ENCODE results near the gene NPLOC4. TPM values are rescaled to one million over a fixed set of nuclear protein-coding genes. Genes with fewer than 3 reads are reported as not detected.

NPLOC4 gene
- total and polyA plus RNA-seq, 8 donors, result 50.5 to 122 (median 56.5) TPM

DNA sequence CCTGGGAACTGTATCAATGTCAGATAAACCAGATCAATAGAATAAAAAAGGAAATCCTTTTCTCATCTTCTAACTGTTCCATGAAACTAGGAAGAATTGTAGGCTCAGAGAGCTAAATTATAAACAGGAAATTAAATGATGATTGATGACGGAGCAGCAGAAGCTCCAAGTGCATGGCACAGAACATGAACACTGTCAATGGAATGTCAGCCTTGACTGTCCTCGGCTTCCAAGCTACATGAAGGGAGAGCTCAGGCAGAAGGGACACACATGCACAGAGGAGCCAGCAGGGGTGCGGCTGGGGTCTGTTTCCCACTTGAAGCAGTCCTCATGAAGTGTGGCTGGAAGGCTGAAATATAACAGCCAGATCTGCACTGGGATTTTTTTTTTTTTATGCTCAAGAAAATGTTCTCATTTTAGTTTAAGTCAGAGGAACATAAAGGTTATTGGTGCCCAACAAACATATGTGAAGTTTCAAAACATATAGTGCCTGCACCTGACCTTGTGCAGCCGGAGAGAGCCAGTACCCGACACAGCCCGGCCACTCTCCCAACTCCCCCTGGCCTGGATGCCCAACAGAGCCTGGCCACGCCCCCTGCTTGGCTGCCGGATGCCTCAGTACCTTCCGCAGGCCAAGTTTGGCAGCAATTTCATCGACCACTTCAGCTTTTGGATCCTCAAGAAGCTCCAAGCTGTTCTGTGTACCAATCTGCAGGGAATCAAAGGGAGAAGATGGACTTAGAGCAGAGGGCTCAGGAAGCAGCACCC is 37.0 kb downstream of the NPLOC4 start:
- Histone ChIP-seq H3K27me3 (no peaks in the 10 kb centered on the region), H3K9me3 (no peaks in the 10 kb centered on the region), H3K4me3 (no peak overlapping the region), H3K27ac (no peak overlapping the region), H3K36me3 (peaks cover 0 to 95% of the 10 kb centered on the region in 2 donors), H3K4me1 (peaks cover 0 to 13% of the 10 kb centered on the region in 2 donors)
- DNase-seq (no peak), ATAC-seq (no peak)
- TF ChIP-seq, protein P1, sequence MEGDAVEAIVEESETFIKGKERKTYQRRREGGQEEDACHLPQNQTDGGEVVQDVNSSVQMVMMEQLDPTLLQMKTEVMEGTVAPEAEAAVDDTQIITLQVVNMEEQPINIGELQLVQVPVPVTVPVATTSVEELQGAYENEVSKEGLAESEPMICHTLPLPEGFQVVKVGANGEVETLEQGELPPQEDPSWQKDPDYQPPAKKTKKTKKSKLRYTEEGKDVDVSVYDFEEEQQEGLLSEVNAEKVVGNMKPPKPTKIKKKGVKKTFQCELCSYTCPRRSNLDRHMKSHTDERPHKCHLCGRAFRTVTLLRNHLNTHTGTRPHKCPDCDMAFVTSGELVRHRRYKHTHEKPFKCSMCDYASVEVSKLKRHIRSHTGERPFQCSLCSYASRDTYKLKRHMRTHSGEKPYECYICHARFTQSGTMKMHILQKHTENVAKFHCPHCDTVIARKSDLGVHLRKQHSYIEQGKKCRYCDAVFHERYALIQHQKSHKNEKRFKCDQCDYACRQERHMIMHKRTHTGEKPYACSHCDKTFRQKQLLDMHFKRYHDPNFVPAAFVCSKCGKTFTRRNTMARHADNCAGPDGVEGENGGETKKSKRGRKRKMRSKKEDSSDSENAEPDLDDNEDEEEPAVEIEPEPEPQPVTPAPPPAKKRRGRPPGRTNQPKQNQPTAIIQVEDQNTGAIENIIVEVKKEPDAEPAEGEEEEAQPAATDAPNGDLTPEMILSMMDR (IDR thresholded peaks at IDR 0.05), result no peak
- intact Hi-C loops (cut with DNase I), result loop anchor here in 1 of 2 donors (10.0 kb wide), 1 partner anchor 345 kb away; no protein-coding TSS in a partner anchor

DNA sequence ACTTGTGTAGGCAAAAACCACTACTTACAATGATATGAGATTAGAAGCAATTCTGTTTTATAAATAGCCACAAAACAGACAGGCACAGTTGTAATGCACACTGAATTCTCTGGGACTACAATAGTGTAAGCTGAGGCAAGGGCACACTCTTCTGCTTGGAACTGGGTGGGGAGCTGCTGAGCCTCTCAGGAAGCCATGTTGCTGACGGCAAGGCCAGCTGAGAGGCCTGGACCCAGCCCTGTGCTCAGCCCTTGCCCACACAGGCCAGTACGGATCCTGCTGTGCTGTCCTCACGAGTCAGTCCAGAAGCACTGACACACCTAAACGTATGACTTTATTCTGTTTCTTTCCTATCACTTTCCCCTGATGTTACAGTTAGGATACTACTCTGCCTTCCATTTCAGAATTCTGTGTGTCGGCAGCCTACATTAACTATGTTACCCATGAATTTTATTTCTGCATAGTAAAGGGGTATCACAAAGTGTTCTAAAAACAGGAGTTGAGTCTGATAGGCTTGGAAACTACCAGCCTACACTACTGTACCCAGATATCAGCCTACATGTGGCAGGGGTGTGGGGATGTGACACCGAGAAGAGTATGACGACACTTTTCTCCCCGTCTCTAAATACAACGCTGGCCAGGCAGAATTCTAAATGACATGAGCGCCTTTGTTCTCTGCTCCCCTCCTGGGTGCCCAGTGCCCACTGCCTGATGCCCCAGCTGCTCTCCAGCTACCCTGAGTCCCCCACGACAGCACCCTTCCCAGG is 43.6 kb downstream of the NPLOC4 start:
- no peaks in the 10 kb centered on the region for H3K27me3 ChIP-seq
- DNase-seq (no peak), ATAC-seq (no peak)
- no peaks in the 10 kb centered on the region for H3K4me1 ChIP-seq
- TF ChIP-seq, protein P1 (IDR thresholded peaks at IDR 0.05), result no peak
- H3K9me3 ChIP-seq, result no peaks in the 10 kb centered on the region
- peaks cover under 1 to 100% of the 10 kb centered on the region in 2 donors for H3K36me3 ChIP-seq
- no peak overlapping the region for H3K4me3 ChIP-seq
- intact Hi-C loops (cut with DNase I), result no loop called here
- H3K27ac ChIP-seq, result no peak overlapping the region

DNA sequence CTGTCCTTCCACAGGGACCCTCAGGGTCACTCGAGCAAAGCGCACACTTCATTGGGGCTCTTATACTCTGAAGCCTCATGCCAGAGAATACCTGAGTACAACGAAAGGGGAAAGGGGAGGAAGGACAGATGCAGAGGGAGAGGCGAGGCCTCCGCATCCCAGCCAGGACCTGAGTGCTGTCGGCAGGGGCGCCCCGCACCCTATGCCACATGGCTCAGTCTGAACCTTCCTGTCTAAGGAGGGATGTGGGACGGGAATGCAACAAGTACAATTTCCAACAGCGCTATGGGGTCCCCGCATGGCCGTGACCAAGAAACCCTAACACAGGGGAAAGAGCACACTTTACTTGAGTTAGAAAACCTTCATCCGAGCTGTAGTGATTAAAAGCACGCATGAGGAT is 44.9 kb downstream of the NPLOC4 start:
- Histone ChIP-seq H3K27me3 (no peaks in the 10 kb centered on the region), H3K4me1 (no peaks in the 10 kb centered on the region), H3K4me3 (no peak overlapping the region), H3K27ac (no peak overlapping the region), H3K36me3 (peaks cover 4 to 100% of the 10 kb centered on the region in 2 donors), H3K9me3 (no peaks in the 10 kb centered on the region)
- DNase-seq, result no peak
- TF ChIP-seq, protein P1 (IDR thresholded peaks at IDR 0.05), result no peak
- intact Hi-C loops (cut with DNase I), result no loop called here
- ATAC-seq, result no peak

DNA sequence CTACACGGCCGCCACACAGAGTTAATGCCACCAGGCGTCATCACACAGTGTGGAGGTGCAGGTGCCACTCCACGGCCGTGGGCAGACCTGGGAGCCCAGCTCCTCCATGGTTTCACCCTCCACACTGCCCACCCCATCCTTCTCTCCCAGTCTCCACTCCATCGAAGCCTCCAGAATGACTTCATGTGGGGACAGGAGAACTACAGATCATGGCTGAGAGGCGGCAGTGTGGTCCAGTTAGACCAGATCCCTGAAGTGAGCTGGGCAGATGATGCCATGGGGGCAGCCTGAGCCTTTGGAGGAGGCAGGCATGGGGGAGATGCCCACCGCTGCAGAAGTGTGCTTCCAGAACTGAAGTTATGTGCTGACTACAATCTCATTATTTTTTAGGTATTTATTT is 46.8 kb downstream of the NPLOC4 start:
- intact Hi-C loops (cut with DNase I), result no loop called here
- TF ChIP-seq, protein P1 (IDR thresholded peaks at IDR 0.05), result no peak
- Histone ChIP-seq H3K36me3 (peaks cover 4 to 100% of the 10 kb centered on the region in 2 donors), H3K27ac (no peak overlapping the region), H3K27me3 (no peaks in the 10 kb centered on the region), H3K4me1 (no peaks in the 10 kb centered on the region), H3K9me3 (no peaks in the 10 kb centered on the region), H3K4me3 (no peak overlapping the region)
- ATAC-seq (no peak), DNase-seq (no peak)

DNA sequence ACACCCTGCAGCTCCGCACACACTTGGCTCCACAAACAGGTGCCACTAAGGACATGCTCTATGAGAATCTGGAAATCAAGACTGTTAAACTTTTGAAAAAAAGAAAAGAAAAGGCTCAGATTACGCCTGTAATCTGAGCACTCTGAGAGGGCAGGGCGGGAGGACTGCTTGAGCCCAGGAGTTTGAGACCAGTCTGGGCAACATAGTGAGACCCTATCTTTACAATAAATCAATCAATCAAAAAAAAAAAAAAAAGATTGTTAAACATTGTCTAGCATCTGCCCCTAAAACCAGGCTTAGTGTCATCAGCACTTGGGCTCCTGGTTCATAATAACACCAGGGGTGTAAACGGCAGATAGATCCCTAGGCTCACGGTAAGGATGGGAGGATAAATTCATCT is 47.3 kb downstream of the NPLOC4 start:
- TF ChIP-seq, protein P1 (IDR thresholded peaks at IDR 0.05), result no peak
- no peak for ATAC-seq
- Histone ChIP-seq H3K4me3 (no peak overlapping the region), H3K36me3 (peaks cover 4 to 100% of the 10 kb centered on the region in 2 donors), H3K4me1 (no peaks in the 10 kb centered on the region), H3K9me3 (no peaks in the 10 kb centered on the region), H3K27ac (no peak overlapping the region), H3K27me3 (no peaks in the 10 kb centered on the region)
- DNase-seq, result no peak
- intact Hi-C loops (cut with DNase I), result no loop called here
